ENCODE data around the gene RNF183.

RNF183 gene, protein sequence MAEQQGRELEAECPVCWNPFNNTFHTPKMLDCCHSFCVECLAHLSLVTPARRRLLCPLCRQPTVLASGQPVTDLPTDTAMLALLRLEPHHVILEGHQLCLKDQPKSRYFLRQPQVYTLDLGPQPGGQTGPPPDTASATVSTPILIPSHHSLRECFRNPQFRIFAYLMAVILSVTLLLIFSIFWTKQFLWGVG

DNA sequence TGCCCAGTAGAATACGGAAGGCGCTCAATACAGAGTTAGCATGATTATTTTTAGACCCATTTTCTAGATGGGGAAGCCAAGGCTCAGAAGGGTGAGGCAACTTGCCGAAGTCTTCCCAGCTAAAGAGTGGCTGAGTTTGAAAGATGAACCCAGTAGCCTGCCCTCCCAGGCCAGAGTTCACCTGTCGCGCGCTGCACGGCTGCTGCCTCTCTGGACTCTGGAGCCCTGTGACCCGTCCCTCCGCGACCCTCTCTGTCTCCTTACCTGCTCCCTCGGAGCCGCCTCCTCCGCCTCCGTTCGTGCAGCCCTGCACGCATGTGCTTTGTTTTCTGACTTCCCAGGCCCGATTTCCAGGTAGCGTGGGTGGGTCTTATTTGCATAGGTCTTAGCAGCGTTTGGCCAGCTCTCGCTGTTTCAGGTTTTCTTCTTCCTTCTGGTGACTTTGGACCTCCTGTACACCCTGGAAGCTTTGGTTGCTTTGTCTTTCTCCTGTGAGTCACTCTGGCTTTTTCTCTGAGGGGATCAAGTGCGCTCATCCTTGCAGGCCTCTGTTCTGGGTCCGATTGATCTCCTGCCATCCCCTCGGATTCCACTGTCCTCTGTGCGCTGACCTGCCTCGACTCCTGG lies at the start of gene RNF183:
TSS of gene RNF183 (minus strand) at position 585 of the 627 bp plus-strand sequence. CDS start 5,192 bp downstream, outside the sequence.
- no peak for DNase-seq

DNA sequence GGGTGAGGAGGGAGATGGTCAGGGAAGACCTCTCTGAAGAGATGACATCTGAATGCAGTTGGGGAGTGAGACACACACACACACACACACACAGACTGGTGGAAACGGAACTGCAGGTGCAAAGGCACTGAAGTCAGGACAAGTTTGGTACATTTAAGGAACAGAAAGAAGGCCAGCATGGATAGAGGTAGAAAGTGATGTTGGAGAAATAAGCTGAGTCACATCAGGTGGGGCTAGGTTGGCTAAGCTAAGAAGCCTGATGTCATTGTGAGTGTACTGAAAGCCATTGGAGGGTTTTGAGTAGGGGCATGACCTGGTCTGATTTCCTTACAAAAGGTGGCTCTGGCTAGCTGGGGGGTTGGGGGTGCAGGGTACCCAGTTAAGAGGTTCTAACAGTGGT lies 49.2 kb upstream of the RNF183 start:
- DNase-seq, result no peak

DNA sequence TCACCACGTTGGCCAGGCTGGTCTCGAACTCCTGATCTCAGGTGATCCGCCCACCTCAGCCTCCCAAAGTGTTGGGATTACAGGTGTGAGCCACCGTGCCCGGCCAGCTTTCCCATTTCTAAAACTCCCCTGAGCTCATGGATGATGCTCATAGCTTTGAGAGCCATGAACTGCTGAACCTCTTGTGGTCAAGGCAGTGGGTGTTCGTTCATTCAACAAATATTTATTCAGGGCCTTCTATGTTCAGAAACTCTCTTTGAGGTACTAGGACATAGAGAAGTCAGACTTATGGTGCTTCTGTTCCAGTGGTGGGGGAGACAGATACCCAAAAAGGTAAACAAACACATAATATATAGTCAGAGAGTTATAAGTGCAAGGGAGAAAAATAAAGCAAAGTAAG lies 48.8 kb upstream of the RNF183 start:
- DNase-seq, result no peak

DNA sequence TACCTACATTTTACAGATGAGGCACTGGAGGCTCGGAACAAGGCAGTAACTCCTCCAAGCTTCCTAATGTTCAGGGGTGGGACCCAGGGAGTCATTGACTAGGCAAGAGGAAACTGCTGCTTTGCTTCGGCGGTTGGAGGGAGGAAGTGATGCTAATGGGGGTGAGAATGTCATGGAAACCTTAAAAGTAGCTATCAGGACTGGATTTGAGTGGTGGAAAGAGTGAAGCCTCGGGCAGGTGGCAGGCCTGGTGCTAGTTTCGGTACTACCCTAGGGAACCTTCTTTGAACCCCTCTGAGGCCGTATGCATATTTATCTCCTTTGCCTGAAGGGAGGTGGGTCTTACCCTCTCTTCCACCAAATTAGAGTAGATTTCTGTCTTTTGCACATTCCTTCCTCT lies 47.8 kb upstream of the RNF183 start:
- no peak for DNase-seq

DNA sequence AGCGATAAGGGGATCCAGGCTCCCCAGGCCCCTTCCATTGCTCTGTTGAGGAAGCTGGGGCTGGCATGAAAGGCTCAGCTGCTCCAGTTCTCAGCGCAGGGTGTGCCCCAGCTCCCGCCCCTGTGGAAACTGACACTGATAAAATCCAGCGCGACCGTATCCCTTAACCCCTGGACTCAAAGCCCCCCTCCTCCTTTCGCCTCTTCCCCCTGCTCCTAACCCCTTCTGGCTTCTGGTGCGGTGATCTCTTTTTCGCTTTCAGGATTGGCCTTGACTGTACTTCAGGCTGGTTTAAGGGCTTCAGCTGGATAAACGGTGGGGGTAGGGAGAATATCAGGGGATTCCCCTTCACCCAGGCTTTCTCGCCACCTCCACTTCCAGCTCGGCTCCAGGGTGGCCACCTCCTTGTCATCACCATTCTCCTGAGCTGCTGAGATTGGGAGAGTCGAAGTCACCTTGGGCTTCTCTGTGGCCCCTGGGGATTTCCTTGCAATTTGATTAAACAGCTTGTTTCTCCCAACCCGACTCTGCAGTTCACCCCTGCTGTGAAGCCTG lies 47.0 kb upstream of the RNF183 start:
- no peak for DNase-seq

DNA sequence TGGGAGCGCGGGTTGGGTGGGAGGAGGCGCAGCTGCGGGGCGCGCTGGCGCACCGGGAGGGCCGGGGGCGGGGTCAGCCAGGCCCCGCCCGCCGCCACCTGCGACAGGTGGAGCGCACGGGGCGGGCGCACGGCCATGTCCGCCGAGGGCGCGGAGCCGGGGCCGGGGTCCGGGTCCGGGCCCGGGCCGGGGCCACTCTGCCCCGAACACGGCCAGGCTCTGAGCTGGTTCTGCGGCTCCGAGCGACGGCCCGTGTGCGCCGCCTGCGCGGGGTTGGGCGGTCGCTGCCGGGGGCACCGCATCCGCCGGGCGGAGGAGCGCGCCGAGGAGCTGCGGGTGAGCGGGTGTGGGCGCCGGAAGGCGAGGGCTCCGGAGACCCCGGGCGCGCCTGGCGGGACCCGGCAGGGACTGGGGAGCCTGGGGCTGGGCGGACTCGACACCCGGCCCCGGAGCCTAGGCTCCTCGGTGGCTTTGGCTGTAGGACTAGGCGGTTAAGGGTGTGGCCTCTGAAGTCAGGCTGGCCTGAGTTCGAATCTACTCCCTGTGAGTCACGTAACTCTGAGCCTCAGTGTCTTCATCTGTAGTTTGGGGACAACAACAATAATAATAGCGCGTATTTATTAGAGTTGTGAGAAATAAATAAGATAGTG lies 46.4 kb upstream of the RNF183 start, which contains the start of gene BSPRY:
TSS of gene BSPRY (plus strand) at position 97 of the 650 bp plus-strand sequence. CDS start at position 136, 39 bp downstream.
- DNase-seq, result peak; percentile 79

DNA sequence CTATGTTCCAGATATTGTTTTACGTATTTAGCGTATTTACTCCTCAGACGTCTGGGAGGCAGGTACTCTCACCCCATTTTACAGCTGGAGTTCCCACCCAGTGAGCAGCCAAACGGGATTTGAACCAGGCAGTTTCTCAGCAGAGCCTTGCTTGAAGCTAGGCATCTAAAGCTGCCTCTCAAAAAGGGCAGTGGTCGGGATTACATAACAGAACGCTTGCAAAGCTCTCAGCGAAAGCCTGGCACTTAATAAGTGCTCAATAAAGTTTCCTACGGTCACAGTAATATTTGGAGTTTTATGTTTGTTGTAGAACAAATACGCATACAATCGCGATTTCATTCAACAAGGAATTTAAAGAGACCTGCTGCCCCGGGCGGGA lies 45.9 kb upstream of the RNF183 start:
- no peak for DNase-seq

DNA sequence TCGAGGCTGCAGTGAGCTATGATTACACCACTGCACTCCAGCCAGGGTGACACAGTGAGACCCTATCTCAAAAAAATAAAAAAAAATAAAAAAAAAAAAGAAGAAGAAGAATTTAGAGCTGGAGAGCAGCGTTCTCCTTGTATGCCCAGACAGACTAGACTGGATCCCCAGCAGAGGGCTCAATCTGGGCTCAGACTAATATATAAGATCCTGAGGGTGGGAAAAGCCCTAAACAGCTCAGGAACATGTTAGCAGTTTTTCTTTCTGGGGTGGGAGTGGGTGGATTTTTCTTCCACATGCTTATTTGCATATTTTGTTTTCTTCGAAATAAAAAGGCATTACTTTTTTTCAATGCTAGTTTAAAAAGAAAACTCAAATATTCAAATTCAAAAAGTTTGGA lies 45.3 kb upstream of the RNF183 start:
- no peak for DNase-seq

DNA sequence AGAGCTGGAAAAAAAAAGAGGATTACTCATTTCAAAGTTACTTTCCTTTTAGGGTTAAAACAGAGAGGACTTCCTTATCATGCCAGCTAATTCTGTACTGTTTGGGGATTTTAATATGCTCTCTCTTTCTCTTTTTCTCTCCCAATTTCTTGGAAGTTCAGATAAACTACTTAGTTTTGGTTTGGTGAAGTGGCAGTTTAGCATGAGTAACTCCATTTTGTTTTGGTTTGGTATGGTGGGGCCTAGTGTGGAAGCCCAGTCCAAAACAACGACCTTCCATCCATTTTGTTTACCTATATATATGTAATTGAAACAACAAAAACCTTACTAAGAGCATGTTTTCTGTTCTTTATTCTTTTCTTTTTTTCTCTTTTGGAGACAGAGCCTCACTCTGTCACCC lies 42.5 kb upstream of the RNF183 start:
- no peak for DNase-seq

DNA sequence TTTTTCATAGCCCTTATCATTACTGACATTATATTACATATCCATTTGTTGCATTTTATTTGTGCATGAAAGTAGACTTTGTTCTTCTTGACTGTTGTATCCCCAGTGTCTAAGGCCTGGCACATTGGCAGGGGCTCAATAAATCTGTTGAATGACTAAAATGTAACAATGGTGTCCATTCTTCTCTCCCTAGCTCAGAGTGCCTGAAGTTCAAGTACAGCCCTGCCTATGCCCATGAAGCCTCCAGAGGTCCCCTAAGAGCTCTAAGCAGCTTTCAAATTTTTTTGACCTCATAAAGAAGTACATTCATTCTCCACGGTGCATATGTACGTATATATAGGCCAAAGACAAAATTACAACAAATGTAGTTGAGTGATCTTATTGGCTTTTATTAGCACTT lies 42.0 kb upstream of the RNF183 start:
- peak; percentile 30 for DNase-seq

DNA sequence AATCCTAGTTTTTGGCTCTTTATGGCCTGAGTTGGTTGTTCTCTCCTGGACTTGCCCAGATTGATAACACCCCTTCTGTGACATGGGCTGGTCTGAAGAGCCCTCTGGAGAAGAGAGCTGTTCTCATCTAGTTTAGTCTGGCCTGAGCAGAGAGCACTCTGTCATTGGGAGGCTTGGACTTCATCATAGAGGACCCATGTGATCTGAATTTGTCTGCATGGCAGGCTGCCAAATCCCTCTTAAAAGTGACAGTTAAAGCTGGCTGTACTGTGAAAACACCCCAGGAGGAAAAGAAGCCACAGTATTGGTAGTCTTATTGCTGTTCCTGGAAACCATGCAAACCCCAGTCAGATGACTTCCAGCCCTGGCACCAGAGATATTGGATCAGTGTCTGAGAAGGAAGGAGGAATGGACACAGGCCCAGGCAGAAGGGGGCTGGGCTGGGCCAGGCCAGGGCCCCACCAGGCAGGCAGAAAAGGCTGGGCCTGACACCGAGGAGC lies 40.6 kb upstream of the RNF183 start:
- peak; percentile 99 for DNase-seq

DNA sequence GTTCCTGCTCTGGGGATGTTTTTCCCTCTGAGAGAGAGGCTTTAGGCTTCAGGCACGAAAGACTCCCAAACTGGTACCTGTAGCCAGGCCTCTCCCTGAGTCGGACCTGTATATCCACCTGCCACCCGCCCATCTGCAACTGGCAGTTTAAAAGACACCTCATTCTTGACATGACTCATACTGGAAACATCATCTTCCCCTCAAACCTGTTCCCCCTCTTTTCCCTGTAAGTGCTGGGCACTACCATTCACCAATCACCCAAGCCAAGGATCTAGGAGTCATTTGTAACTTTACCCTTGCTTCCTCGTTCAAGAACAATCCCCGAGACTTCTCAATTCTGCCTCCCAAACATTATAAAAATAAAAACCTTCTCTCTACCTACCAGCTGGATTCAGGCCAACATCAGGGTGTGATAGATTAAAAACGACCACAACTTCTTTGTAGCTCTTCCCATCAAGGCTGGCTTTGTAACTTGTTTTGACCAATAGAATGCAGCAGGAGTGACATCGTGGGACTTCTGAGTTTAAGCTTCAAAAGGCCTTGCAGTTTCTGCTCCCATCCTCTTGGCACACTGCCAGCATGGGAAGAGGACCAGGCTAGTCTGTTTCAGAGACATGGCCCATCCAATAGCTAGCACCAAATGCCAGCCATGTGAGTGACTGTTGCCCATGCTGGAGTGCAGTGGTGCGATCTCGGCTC lies 38.7 kb upstream of the RNF183 start:
- DNase-seq, result peak; percentile 96

DNA sequence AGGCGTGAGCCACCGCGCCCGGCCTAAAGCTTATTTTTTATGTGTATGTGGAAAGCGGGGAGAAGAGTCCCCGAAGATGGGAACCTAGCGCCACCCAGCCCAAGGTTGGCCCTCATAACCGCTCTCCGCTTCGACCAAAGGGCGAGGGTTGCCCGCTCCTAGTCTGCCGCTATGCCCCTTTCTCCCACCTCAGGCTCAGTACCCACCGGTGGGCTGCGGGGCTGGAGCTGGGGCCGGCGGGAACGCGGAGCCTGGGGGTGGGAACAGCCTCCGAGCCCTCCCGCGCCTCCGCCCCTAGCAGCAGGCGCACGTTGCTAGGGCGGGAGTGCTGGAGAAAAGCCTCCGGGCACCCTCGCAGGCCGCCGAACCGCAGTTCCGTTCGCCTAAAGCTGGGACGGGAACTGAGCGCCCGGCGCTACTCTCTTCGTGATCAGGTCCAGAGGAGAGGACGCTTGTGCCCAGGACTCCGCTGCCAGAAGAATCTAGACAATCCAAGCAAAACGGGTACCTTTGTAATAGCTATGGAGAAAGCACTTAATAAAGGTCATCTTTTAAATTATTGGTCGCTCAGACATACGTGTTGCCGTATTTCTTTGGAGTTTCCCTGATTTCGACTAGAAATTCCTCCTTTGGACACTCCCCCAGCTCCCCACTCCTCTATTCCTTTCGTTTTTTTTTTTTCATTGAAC lies 37.0 kb upstream of the RNF183 start, which contains the start of gene WDR31:
TSS of gene WDR31 (minus strand) at position 265 of the 689 bp plus-strand sequence. CDS start 8,253 bp downstream, outside the sequence.
- peak; percentile 87 for DNase-seq

DNA sequence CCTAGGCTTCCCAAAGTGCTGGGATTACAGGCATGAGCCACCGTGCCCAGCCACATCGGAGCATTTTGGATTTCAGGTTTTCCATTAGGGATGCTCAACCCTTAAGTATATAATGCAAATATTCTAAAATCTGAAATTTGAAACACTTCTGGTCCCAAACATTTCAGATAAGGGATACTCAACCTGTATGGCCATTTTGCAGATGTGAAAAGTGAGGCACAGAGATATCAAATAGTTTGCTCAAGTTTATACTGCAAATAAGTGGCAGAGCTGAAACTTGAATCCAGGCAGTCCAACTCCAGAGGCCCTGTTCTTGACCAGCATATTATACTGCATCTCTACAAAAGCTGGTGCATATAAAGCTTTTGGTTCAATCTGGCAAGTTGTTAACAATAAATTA lies 34.5 kb upstream of the RNF183 start:
- DNase-seq, result no peak

DNA sequence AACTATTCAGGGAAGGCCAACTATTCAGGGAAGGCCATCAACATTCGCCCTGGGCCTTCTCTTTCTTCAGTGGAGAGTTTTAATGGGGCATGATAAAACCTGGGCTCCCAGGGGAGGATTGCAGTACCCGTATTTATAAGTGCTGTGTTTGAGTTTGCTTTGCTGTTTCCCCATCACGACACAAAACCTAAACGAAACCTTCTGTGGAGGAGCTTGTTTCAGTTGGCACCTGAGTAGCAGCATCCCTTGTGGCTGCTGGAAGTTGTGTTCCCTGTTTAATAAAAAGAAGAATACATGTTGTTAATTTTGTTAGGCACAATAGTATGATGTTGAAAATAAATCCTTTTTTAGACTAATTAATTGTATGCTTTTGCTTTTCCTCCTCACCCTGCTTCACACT lies 28.6 kb upstream of the RNF183 start:
- no peak for DNase-seq

DNA sequence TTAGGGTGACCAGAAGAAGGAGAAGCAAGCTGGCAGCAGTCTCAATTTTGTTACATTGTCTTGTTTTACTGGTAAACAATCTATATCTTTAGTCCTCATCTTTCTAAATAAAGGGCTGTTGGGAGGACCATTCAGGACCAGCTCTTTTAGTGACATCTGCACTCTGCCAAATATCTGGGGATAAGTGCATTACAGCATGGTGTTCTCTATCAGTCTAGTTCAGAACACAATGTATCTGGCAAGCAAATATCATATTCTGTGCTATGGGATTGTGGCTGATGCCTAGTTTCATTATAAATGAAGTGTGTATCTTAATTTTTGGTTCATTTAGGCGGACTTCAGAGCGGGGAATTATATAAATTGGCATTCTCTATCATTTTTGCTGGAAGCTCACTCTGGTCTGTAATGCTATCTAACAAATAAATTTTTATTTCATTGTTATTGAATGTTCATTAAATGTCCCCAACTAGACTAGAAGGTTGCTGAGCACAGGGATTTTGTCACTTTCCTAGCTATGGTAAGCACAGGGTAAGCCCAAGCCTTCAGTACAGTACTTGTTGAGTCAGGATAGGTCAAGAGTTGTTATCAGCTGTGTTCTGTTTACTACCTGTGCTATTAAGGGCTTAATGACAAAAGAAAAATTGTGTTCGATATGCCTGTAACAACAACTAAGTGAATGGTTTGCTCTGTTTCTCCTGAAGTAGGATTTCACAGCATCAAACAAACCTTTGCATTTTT lies 25.0 kb upstream of the RNF183 start:
- no peak for DNase-seq

DNA sequence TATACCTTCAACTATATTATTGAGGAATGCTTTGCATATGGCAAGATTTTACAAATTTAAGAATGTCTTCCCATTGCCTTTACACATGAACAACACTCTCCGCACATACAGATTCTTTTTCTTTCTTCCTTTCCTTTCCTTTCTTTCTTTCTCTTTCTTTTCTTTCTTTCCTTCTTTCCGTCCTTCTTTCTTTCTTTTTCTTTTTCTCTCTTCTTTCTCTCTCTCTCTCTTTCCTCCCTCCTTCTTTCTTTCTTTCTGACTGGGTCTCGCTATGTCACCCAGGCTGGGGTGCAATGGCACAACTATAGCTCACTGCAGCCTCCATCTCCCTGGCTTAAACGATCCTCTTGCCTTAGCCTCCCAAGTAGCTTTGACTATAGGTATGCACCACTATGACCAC lies 23.1 kb upstream of the RNF183 start:
- no peak for DNase-seq

DNA sequence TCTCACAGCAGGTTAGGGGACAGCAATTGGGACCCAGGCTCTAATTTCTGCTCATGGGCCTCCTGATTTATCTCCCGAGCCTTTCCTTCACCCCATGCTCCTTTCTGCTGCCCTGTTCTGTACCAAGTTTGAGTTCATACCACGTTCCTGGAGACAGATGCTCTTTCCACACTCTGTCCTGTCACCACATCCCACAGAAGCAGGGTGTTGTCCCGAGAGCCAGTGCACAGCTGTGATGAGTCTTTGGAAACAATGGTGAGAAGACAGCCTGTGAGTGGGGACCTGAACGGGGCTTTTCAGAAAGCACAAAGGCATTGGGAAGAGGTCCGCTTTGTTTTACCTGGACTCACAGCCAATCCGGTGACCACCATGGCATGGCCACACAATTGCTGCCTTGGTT lies 19.5 kb upstream of the RNF183 start:
- DNase-seq, result no peak

DNA sequence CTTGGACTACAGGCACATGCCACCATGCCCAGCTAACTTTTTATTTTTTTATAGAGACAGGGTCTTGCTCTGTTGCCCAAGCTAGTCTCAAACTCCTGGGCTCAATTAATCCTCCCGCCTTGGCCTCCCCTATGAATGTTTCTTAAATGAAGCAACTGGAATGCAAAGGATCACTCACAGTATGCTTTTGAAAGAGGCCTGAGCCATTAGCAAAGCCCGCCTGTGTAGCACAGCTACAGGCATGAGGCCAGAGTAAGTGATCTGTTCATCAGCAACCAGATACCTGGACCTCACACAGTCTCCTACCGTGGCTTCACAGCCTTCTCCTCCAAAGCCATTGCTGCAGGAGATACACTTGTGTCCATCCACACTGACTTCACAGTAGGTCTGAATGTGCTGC lies 16.9 kb upstream of the RNF183 start:
- no peak for DNase-seq

DNA sequence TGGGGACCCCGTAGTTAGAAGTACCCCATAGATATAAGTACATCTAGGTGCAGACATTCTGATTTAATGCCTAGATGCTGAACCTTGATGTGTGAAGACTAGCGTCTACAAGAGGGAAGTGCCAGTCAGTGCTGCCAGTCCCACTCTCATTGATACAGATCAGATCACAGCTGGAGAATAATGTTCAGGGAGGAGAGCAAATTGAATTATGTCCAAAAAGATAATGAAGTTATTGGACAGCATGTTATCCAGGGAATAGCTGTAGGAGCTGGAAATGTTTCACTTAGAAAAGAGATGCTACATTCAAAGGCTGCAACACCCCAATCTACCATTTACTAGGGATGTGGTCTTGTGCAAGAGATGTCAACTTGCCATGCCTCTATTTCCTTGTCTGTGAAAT lies 15.9 kb upstream of the RNF183 start:
- DNase-seq, result no peak

DNA sequence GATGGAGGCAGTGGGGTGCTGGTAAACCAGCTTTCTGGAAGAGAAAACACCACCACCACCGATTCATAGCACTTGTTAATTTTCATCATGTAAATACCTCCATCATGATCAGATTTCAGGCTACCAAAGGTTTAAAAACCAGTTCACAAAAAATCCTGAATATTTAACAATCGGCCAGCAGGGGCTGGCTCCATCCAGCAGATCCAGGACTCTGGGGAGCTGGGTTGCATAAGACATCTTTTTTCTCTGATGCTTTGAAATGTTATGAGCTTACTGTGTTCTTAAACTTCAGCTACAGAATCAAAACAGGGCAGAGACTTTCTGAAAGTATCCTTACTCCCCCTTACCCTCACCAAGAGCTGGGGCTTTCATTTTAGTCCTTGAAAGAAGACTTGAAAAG lies 14.6 kb upstream of the RNF183 start:
- DNase-seq, result no peak

DNA sequence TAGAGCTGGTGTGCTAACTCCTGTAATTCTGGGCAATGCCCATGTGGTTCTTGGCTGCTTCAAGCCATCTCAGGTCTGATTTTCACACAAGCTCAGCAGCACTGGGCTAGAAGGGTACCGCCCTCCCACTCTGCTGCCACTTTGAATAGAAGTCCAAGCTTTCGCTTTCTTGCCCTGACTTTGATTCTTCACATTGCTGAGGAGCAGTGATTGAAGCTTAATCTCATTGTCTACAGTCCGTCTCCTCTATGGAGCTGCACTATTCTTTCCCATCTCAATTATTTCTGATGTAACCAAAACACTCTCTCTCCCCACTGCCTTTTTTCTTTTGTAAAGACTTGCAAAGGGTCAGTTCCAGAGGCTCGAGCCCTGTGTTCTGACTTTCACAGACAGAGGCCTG lies 12.9 kb upstream of the RNF183 start:
- DNase-seq, result no peak
